ENCODE data around the gene LRRC18. TPM values are rescaled to one million over a fixed set of nuclear protein-coding genes. Genes with fewer than 3 reads are reported as not detected.

Gene LRRC18
- total RNA-seq, 1 donor from 2014 or later: not detected

DNA sequence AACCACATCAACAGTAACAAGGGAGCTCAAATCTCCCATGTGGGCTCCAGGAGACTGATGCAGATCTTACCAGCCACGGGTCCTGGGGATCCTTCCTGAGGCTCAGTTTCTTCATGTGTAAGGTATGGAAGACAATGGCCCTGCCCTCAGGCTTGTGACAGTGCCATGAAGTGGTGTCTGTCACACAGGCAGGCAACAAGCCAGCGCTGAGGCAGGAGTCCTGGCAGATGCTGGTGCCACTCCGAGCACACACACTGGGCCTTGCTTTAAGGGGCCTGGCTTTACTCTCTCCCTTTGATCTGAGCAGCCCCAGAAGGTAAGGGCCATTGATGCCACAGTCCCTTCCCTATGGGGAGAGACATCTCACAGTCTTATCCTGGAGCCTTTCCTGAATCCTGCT, 28.4 kb upstream of the LRRC18 start:
- DNase-seq (ENCODE audit: low read depth): no peak
- H3K27me3 ChIP-seq (ENCODE audit: control insufficient read depth, insufficient read depth, low read length): no peaks in the 10 kb centered on the region
- H3K36me3 ChIP-seq (ENCODE audit: control insufficient read depth, insufficient read depth, low read length): no peaks in the 10 kb centered on the region
- H3K4me3 ChIP-seq (ENCODE audit: low read depth, low read length): no peak overlapping the region
- TF ChIP-seq, protein P1, sequence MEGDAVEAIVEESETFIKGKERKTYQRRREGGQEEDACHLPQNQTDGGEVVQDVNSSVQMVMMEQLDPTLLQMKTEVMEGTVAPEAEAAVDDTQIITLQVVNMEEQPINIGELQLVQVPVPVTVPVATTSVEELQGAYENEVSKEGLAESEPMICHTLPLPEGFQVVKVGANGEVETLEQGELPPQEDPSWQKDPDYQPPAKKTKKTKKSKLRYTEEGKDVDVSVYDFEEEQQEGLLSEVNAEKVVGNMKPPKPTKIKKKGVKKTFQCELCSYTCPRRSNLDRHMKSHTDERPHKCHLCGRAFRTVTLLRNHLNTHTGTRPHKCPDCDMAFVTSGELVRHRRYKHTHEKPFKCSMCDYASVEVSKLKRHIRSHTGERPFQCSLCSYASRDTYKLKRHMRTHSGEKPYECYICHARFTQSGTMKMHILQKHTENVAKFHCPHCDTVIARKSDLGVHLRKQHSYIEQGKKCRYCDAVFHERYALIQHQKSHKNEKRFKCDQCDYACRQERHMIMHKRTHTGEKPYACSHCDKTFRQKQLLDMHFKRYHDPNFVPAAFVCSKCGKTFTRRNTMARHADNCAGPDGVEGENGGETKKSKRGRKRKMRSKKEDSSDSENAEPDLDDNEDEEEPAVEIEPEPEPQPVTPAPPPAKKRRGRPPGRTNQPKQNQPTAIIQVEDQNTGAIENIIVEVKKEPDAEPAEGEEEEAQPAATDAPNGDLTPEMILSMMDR (IDR thresholded peaks at IDR 0.05; ENCODE audit: insufficient read depth, low read length, severe bottlenecking): no peak
- FAIRE-seq: no peak

DNA sequence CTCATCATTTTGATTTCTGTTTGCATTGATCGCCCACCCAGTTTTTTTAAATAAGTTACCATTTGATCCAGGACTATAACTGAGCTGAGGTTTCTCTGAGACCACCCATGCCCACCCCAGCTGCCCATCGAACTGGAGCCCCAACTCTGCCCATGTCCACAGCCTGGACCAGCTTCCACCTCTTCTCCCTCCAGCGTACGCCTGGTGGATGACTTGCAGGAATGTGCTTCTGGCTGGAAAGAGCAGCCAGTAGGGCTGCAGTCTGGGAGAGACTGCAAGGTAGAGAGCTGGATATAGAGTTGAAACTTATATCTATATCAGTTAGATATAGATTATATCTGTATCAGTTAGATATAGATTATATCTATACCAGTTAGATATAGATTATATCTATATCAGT, 25.8 kb upstream of the LRRC18 start:
- DNase-seq (ENCODE audit: low read depth) (no peak), FAIRE-seq (no peak)
- Histone ChIP-seq H3K4me3 (ENCODE audit: low read depth, low read length) (no peak overlapping the region), H3K27me3 (ENCODE audit: control insufficient read depth, insufficient read depth, low read length) (no peaks in the 10 kb centered on the region), H3K36me3 (ENCODE audit: control insufficient read depth, insufficient read depth, low read length) (no peaks in the 10 kb centered on the region)
- TF ChIP-seq, protein P1 (IDR thresholded peaks at IDR 0.05; ENCODE audit: insufficient read depth, low read length, severe bottlenecking): no peak

DNA sequence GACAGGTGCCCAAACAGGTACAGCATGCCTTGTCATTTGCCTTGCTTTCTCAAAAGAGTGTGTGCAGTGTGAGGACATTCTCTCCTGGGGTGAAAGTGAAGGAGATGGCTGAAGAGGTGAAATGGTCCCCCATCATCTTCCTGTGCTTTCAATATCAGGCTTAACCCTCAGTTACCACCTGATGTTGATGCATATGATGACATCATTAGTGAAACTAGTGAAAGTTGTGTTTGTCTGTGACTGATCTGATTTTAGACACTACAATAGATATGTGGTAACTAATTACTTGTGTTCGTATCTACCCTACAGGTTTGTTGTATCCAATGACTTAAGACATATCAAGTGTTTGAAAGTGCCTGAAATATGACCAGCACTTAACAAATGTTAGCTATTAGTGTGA, 24.4 kb upstream of the LRRC18 start:
- TF ChIP-seq, protein P1 (IDR thresholded peaks at IDR 0.05; ENCODE audit: insufficient read depth, low read length, severe bottlenecking): no peak

DNA sequence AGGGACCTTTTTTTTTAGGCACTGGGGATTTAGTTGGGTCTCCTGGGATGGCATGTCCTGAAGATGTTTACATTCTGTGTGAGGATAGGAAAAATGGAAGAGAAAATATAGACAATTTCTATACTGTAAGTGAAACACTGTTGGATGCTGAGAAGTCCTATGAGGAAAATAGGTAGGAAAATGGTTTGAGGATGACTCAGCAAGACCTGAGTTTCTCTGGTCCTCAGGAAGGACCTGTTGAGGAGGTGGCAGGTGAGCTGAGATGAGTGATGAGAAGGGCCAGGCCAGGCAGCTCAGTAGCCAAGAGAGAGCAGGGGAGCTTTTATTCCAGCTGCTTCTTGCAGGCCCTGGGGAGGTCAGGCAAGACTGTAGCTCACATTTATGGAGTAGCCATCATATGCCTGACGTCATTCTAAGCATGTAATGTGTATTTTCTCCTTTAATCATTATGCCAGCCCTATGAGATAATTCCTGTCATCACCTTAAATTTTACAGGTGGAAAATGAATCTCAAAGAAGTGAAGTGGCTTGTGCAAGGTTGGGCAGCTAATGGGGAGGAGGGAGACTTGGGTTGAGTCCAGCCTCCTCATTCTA, 19.1 kb upstream of the LRRC18 start:
- TF ChIP-seq, protein P1 (IDR thresholded peaks at IDR 0.05; ENCODE audit: insufficient read depth, low read length, severe bottlenecking): no peak
- Histone ChIP-seq H3K27me3 (ENCODE audit: control insufficient read depth, insufficient read depth, low read length) (no peaks in the 10 kb centered on the region), H3K4me3 (ENCODE audit: low read depth, low read length) (no peak overlapping the region), H3K36me3 (ENCODE audit: control insufficient read depth, insufficient read depth, low read length) (no peaks in the 10 kb centered on the region)
- DNase-seq (ENCODE audit: low read depth): no peak
- no peak for FAIRE-seq

More for the DNA sequence above, 24.4 kb upstream of the LRRC18 start:
- FAIRE-seq: peak; percentile 60
- Histone ChIP-seq H3K36me3 (ENCODE audit: control insufficient read depth, insufficient read depth, low read length) (no peaks in the 10 kb centered on the region), H3K4me3 (ENCODE audit: low read depth, low read length) (no peak overlapping the region), H3K27me3 (ENCODE audit: control insufficient read depth, insufficient read depth, low read length) (no peaks in the 10 kb centered on the region)
- DNase-seq (ENCODE audit: low read depth): no peak

DNA sequence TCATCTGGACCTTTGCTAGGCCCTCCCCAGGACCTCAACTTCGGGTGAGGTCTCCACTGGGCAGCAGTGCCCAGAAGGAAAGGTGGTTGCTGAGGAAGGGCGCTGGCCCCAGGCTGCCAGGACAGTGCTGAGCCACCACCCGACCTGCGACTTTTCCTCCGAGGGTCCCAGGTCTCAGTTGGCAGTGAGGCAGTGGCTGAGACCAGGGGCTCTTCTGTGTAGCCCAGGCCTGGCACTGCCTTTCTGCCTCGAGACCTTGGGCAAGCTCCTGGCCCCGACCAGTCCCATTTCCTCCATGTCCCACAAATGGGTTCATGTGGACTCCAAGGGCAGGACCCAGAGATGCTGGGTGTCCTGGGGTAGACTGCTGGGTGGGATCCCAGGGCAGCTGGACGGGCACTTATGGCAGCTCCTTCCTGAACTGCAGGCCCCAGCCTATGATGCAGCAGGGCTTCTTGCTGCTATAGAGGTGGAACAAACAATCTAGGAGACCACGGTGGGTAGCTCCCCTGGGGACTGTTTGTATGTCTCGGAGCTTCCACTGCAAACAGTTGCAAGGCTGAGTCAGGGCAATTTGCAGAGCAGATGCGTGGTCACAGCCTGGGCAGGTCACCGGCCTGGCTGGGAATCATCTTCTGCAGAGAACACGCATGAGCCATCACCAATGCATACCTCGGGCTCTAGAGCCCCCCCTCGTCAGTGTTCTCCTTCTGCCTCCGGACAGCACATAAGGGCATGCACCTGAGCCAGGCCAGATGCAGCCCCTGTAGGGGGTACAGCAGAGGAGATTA, 17.9 kb upstream of the LRRC18 start:
- H3K36me3 ChIP-seq (ENCODE audit: control insufficient read depth, insufficient read depth, low read length): no peaks in the 10 kb centered on the region
- FAIRE-seq: no peak
- H3K27me3 ChIP-seq (ENCODE audit: control insufficient read depth, insufficient read depth, low read length): no peaks in the 10 kb centered on the region
- TF ChIP-seq, protein P1 (IDR thresholded peaks at IDR 0.05; ENCODE audit: insufficient read depth, low read length, severe bottlenecking): no peak
- no peak overlapping the region for H3K4me3 ChIP-seq (ENCODE audit: low read depth, low read length)
- no peak for DNase-seq (ENCODE audit: low read depth)

Measured in bronchial epithelial cell (primary cell).